ENCODE measurements around the gene IL2RG. TPM values are rescaled to one million over a fixed set of nuclear protein-coding genes. Genes with fewer than 3 reads are reported as not detected.

IL2RG gene
- total and polyA plus RNA-seq, 8 donors = 0.19 to 4.4 (median 1.4) TPM

DNA sequence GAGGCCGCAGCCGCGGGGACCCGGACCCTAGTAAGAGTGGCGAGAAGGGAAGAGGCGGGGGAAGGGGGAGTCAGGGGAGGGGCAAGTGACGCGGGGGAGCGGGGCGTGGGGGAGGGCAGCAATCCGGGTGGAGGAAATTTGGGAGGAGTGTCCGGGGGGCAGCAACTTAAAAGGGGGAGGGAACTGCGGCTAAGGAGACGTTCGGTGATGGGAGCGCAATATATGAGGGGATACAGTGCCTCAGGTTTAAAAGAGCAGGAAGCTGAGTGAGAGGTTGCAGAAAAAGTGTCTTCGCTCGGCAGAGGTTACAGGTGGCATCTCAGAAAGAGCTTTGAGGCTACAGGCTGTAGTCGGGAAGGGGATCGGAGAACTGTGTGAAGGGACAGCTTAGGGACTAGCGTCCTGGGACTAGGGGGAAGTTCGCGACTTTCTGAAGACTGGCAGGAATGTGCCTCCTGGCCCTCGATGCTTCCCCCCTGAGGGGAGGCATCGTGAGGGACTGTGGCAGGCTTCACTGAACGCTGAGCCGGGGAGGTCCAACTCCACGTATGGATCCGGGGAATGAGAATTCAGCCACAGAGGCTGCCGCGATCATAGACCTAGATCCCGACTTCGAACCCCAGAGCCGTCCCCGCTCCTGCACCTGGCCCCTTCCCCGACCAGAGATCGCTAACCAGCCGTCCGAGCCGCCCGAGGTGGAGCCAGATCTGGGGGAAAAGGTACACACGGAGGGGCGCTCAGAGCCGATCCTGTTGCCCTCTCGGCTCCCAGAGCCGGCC, 15.2 kb downstream of the IL2RG start:
- DNase-seq (peak in 4 of 6 donors; percentile 16 to 74 (median 46)), ATAC-seq (peak; percentile 70 to 79 (median 78)), FAIRE-seq (no peak)
- intact Hi-C loops (cut with DNase I) = no loop called here
- Histone ChIP-seq H3K4me1 (no peaks in the 10 kb centered on the region), H3K27ac (peak overlapping the region in 2 of 4 donors; percentile 47 to 60), H3K36me3 (no peaks in the 10 kb centered on the region), H3K4me3 (peak overlapping the region; percentile 21 to 50 (median 45)), H3K9me3 (no peaks in the 10 kb centered on the region), H3K27me3 (no peaks in the 10 kb centered on the region)
- 0 to 14% methylated on average over 46 of the region's 46 CpGs for WGBS, 2 donors
- TF ChIP-seq, protein P1, sequence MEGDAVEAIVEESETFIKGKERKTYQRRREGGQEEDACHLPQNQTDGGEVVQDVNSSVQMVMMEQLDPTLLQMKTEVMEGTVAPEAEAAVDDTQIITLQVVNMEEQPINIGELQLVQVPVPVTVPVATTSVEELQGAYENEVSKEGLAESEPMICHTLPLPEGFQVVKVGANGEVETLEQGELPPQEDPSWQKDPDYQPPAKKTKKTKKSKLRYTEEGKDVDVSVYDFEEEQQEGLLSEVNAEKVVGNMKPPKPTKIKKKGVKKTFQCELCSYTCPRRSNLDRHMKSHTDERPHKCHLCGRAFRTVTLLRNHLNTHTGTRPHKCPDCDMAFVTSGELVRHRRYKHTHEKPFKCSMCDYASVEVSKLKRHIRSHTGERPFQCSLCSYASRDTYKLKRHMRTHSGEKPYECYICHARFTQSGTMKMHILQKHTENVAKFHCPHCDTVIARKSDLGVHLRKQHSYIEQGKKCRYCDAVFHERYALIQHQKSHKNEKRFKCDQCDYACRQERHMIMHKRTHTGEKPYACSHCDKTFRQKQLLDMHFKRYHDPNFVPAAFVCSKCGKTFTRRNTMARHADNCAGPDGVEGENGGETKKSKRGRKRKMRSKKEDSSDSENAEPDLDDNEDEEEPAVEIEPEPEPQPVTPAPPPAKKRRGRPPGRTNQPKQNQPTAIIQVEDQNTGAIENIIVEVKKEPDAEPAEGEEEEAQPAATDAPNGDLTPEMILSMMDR (IDR thresholded peaks at IDR 0.05) = no peak

DNA sequence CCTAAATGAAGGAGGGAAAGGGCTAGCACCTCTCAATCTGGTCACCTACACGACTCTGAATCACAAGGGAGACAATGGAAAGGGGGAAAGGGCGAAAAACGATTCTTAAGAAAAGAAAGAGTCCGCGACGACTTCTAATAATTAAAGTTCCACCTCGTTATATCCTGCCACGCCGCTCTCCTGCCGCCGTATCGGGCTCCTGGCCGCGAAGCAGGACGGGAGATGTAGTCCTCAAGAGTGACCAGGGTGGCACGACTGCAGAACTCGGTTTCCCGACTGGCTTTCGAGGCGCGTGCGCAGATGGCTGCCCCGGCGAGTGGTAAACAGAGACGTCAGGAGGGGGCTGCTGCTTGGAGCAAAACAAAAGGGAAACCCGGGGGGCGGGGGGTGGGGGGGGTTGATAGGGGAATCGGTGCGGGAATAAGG, 15.8 kb downstream of the IL2RG start, which contains the start of gene FOXO4:
FOXO4 (plus strand) TSS at position 297 of the 426 bp plus-strand sequence. CDS start 678 bp downstream, outside the sequence.
- no peaks in the 10 kb centered on the region for H3K27me3 ChIP-seq
- FAIRE-seq = peak; percentile 23

DNA sequence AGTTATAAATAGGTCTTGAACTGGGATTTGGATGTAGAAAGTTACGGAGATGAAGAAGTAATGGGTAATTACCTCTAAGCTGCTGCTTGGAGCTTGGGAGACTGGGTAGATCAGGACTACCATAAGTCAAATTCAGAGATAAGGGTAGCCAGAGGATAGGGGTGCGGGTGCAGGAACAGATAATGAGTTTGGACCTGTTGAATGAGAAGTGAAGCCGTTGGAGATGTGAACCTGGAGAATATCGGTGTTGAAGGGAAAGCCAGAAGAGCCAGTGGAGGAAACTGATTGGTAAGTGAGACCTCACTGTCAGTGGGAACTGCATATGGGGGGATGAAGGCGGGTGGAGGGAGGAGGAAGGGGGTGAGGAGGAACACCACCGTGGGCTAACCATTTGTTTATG, 16.3 kb downstream of the IL2RG start:
- ATAC-seq (no peak), DNase-seq (no peak), FAIRE-seq (no peak)
- H3K9me3 ChIP-seq = no peaks in the 10 kb centered on the region
- TF ChIP-seq, protein P1 (IDR thresholded peaks at IDR 0.05) = no peak
- no peaks in the 10 kb centered on the region for H3K27me3 ChIP-seq
- no peaks in the 10 kb centered on the region for H3K4me1 ChIP-seq
- 17 to 35% methylated on average over 6 of the region's 6 CpGs for WGBS, 2 donors
- H3K4me3 ChIP-seq = peak overlapping the region; percentile 5 to 50 (median 33)
- H3K27ac ChIP-seq = no peak overlapping the region
- intact Hi-C loops (cut with DNase I) = no loop called here
- H3K36me3 ChIP-seq = no peaks in the 10 kb centered on the region

More for the DNA sequence above, 15.8 kb downstream of the IL2RG start, which contains the start of gene FOXO4:
- DNase-seq (peak; percentile 86 to 95 (median 90)), ATAC-seq (peak; percentile 95 to 98 (median 96))
- Histone ChIP-seq H3K4me3 (peak within 1 kb of the TSS; percentile 21 to 50 (median 45)), H3K4me1 (no peaks in the 10 kb centered on the region), H3K36me3 (no peaks in the 10 kb centered on the region), H3K9me3 (no peaks in the 10 kb centered on the region), H3K27ac (peak within 1 kb of the TSS in 2 of 4 donors; percentile 47 to 60)
- WGBS, 2 donors = 1 to 9% methylated on average over 29 of the region's 29 CpGs
- TF ChIP-seq, protein P1 (IDR thresholded peaks at IDR 0.05) = no peak
- intact Hi-C loops (cut with DNase I) = no loop called here

DNA sequence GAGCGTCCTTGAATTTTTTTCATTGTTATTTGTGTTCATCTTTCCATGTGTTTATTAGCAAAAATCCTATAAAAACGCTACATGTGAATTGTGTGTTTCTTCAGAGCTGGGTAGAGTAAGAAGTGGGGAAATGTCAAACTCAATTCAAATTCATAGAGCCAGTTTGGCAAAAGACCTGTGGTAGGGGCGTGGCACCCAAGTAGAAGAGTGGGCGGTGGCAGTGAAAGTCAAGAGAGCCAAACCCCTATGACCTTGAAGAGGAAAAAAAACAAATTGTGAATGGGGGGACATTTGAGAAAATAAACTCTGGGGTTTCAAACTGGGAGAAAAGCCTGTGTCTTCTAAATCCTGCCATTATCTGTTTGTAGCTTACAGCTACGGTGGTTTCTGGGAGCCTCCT, 20.1 kb downstream of the IL2RG start:
- Histone ChIP-seq H3K36me3 (no peaks in the 10 kb centered on the region), H3K9me3 (no peaks in the 10 kb centered on the region), H3K4me1 (no peaks in the 10 kb centered on the region), H3K27ac (no peak overlapping the region), H3K27me3 (no peaks in the 10 kb centered on the region), H3K4me3 (no peak overlapping the region)
- ATAC-seq = no peak
- intact Hi-C loops (cut with DNase I) = no loop called here
- TF ChIP-seq, protein P1 (IDR thresholded peaks at IDR 0.05) = no peak
- no peak for DNase-seq
- no peak for FAIRE-seq
- WGBS, 2 donors = 68 to 86% methylated on average over 5 of the region's 5 CpGs

DNA sequence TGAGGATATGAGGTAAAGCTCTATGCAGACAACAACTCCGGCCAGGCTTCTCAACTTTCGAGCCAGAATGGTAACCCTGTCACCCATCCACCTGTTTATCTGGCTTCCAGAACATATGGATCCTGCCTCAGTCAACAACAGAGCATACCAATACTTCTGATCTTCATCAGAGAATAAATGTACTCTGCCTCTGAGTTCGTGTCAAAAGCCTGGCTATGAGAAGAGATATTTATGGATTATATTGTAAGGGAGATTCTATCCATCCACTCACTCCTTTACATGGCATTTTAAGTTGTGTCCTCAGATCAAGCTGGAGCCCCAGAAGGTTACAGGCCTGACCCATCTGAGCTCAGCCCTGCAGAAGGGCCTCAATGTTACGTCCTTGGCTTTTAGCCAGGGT, 25.5 kb downstream of the IL2RG start:
- no peak for FAIRE-seq
- Histone ChIP-seq H3K36me3 (no peaks in the 10 kb centered on the region), H3K27me3 (peaks cover 0 to 5% (median 0%) of the 10 kb centered on the region in 4 donors), H3K4me1 (no peaks in the 10 kb centered on the region), H3K27ac (no peak overlapping the region), H3K4me3 (no peak overlapping the region), H3K9me3 (no peaks in the 10 kb centered on the region)
- WGBS, 2 donors = 50 to 61% methylated on average over 4 of the region's 4 CpGs
- intact Hi-C loops (cut with DNase I) = no loop called here
- DNase-seq = no peak
- TF ChIP-seq, protein P1 (IDR thresholded peaks at IDR 0.05) = no peak
- no peak for ATAC-seq

All from pancreas (tissue), 10 donors.